Measurements from ENCODE around the gene KRTAP10-4.
"Not testable (repeated sequence)": the region's sequence is repeated elsewhere in the genome, so short reads cannot be mapped to it uniquely, and the experiment has no call there.

The KRTAP10-4 gene

DNA sequence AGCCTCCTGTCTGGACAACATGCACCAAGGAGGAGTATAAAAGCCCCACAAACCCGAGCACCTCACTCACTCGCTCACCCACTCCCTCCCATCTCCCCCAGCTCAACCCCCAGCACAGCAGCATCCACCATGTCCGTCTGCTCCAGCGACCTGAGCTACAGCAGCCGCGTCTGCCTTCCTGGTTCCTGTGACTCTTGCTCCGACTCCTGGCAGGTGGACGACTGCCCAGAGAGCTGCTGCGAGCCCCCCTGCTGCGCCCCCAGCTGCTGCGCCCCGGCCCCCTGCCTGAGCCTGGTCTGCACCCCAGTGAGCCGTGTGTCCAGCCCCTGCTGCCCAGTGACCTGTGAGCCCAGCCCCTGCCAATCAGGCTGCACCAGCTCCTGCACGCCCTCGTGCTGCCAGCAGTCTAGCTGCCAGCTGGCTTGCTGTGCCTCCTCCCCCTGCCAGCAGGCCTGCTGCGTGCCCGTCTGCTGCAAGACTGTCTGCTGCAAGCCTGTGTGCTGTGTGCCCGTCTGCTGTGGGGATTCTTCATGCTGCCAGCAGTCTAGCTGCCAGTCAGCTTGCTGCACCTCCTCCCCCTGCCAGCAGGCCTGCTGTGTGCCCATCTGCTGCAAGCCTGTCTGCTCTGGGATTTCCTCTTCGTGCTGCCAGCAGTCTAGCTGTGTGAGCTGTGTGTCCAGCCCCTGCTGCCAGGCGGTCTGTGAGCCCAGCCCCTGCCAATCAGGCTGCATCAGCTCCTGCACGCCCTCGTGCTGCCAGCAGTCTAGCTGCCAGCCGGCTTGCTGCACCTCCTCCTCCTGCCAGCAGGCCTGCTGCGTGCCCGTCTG lies at the start of gene KRTAP10-4:
KRTAP10-4 (plus strand) TSS at position 100 of the 827 bp plus-strand sequence; CDS start at position 130, 30 bp downstream.
- DNase-seq: not testable (repeated sequence)

- DNase-seq: no peak
Observed at GRCh38 chr21:44524414-44525371, 48.8 kb upstream of the KRTAP10-4 start.

DNA sequence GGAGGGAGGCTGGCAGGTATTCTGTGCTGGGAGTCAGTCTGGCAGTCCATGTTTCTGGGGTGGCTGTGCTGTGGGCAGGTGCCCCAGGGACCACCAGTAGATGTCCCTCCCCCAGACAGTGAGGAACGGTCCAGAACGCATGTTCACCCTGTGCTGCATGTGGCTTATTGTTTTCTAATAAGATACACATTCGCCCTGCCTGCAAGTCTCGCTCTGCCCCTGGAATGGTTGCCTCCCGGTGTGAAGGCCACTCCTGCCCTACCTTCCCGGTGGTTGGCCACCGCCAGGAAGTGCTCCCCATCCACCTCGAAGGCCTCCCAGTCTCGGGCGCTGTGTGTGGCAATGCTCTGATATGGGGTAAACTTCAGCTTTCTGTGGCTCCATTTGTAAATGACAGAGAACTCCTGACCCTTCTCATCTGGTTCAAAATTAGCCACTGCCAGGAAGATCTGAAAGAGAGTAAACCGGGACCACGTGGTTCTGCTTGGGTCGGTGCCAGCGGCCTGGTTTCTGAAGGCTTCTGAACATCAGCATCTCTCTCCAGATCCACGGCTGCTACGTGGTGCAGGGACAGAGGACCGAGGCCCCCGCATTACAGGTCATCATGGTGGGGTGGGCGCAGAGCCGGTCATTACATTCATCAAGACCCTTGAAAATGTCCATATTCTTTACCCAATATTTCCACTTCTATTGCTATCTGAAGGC lies 48.0 kb upstream of the KRTAP10-4 start:
- no peak for DNase-seq

GRCh38 chr21:44526096-44526997 lies 47.2 kb upstream of the KRTAP10-4 start:
- no peak for DNase-seq

DNA sequence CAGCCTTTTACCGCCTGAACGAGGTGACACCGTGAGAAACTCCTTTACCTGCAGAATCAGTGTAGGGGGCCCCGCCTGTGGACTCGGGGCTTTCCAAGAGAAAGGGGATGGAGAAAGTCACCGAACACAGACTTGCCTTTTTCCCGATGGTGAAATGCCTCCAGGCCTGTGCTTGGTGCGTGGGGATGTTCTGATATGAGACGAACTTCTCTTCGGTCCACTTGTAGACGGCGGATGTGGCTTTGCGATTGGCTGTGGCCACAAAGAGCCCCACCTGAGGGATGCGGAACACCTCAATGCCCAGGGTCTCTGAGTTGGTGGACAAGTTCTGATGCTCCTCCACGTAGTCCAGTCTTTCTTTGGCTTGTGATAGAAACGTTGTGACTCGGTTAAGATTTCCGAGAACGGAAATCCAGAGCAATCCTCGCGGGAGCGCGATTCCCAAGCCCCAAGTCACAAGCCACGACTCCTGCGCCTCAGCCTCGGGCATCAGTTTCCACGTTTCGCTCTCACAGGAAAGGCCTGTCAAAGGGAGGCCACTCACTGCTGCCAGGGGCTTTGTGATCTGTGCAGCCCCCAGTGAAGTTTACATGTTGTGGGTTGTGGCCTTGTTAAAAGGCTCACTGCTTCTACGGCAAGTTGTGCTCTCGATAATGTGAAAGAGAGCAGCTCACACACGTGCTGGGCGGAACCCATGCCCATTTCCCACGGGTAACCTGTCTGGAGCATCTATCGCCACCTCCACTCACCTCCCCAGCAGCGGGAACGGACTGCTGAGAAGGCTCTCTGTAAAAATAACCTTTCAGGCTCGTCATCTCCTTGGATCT lies 46.2 kb upstream of the KRTAP10-4 start:
- no peak for DNase-seq

GRCh38 chr21:44527983-44528633 lies 45.4 kb upstream of the KRTAP10-4 start:
- no peak for DNase-seq

DNA sequence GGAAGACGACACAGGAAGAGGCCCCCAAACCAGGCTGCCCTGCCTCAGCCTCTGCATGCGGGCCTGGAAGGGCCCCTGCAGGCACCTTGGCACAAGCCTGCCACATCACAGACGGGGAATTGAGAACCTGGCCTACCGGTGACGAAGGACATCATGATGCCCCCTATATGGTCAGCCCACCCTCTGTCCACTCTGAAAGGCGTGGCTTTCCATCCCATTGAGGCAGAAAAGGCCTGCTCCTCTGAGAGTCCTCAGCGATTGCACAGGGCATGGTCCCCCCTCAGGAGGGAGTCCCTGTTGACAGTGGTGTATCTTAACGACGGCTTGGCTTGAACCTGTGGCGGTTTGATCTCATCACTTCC lies 44.9 kb upstream of the KRTAP10-4 start:
- no peak for DNase-seq

- no peak for DNase-seq
Observed at GRCh38 chr21:44529011-44529421, 44.5 kb upstream of the KRTAP10-4 start.

GRCh38 chr21:44529503-44530125 lies 43.9 kb upstream of the KRTAP10-4 start:
- DNase-seq: no peak

DNA sequence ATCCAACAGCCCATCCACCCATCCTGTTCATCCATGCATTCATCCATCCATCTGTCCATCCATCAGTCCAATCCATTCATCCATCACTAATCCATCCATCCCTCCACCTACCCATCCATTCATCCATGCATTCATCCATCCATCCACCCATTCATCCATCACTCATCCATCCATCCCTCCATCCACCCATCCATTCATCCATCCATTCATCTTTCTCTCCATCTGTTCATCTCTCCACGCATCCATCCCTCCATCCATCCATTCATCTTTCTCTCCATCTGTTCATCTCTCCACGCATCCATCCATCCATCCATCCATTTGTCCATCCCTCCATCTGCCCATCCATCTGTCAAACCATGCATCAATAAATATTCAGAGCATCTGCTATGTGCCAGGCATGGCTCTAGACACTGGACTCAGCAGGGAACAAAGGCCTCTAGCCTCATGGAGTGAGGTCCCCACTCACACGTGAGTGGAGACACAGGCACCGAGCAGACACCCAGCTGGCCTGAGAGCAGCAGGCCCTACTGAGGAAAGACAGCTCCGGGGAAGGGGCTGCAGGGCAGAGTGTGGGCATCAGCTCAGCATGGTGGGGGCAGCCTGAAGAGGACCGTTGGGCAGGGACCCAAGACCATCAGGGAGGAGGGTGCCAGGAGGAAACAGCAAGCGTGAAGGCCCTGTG lies 43.2 kb upstream of the KRTAP10-4 start:
- DNase-seq: no peak

GRCh38 chr21:44530903-44531605 lies 42.5 kb upstream of the KRTAP10-4 start:
- DNase-seq: no peak

- no peak for DNase-seq
Observed at GRCh38 chr21:44531606-44532564, 41.6 kb upstream of the KRTAP10-4 start.

DNA sequence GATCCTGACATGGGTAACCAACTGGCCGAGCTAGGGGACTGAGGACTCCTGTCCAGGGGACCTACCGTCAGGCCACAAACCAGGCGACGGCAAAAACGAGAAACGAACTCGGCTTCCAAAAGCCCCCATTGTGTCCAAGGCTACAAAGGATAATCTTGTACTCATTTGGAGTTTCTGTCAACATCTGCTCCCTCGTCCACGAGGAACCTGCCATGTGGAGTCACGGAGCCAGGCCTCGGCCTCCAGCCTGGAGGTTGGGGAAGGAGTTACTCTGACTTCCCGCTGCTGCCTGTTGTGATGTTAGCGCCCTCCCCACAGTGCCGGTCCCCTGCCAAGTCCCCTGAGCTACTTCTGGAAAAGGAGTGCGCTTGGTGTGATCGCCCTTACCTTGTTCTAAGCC lies 40.8 kb upstream of the KRTAP10-4 start:
- no peak for DNase-seq

- no peak for DNase-seq
Observed at GRCh38 chr21:44533121-44533890, 40.2 kb upstream of the KRTAP10-4 start.

DNA sequence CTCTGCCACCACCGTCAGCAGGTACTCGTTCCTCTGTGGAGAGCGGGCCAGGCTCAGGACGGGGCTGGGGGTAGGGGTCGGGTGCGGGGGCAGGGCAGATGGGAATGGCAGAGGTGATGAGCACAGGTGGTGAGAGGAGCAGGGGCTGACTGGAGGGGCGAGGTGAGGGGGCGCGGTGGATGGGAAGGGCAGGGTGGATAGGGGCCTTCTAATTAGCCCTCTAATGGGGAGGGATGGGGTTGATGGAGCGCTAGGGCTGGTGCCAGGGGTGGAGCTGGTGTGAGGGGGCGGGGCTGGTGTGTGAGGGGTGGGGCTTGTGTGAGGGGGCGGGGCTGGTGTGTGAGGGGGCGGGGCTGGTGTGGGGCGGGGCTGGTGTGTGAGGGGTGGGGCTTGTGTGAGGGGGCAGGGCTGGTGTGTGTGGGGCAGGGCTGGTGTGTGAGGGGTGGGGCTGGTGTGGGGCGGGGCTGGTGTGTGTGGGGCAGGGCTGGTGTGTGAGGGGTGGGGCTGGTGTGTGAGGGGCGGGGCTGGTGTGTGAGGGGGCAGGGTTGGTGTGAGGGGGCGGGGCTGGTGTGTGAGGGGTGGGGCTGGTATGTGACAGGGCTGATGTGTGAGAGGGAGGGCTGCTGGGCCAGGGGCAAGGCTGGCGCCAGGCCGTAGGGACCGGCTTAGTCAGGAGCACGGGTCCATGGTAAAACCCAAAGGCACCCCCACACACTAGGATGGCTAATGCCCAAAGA lies 39.5 kb upstream of the KRTAP10-4 start:
- DNase-seq: no peak

GRCh38 chr21:44534688-44535087 lies 38.8 kb upstream of the KRTAP10-4 start:
- DNase-seq: no peak
